ENCODE results near the gene CDK17. TPM values are rescaled to one million over a fixed set of nuclear protein-coding genes. Genes with fewer than 3 reads are reported as not detected.

CDK17 gene
- total RNA-seq, 1 donor from 2014 or later = 33.8 TPM

GRCh38 chr12:96371138-96371789, 29.0 kb downstream of the CDK17 start:
- no peaks in the 10 kb centered on the region for H3K36me3 Mint-ChIP-seq (ENCODE audit: unreplicated experiment)
- TF ChIP-seq, protein P1, sequence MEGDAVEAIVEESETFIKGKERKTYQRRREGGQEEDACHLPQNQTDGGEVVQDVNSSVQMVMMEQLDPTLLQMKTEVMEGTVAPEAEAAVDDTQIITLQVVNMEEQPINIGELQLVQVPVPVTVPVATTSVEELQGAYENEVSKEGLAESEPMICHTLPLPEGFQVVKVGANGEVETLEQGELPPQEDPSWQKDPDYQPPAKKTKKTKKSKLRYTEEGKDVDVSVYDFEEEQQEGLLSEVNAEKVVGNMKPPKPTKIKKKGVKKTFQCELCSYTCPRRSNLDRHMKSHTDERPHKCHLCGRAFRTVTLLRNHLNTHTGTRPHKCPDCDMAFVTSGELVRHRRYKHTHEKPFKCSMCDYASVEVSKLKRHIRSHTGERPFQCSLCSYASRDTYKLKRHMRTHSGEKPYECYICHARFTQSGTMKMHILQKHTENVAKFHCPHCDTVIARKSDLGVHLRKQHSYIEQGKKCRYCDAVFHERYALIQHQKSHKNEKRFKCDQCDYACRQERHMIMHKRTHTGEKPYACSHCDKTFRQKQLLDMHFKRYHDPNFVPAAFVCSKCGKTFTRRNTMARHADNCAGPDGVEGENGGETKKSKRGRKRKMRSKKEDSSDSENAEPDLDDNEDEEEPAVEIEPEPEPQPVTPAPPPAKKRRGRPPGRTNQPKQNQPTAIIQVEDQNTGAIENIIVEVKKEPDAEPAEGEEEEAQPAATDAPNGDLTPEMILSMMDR (IDR thresholded peaks at IDR 0.05) = no peak
- no peak overlapping the region for H3K4me3 Mint-ChIP-seq (ENCODE audit: unreplicated experiment)
- peak overlapping the region; percentile 71 for H3K27ac Mint-ChIP-seq (ENCODE audit: unreplicated experiment)
- peaks cover 51% of the 10 kb centered on the region for H3K4me1 Mint-ChIP-seq (ENCODE audit: unreplicated experiment)
- H3K27me3 Mint-ChIP-seq (ENCODE audit: unreplicated experiment) = no peaks in the 10 kb centered on the region
- no peaks in the 10 kb centered on the region for H3K9me3 Mint-ChIP-seq (ENCODE audit: unreplicated experiment)
- no peak for DNase-seq (ENCODE audit: extremely low spot score, unreplicated experiment)

DNA sequence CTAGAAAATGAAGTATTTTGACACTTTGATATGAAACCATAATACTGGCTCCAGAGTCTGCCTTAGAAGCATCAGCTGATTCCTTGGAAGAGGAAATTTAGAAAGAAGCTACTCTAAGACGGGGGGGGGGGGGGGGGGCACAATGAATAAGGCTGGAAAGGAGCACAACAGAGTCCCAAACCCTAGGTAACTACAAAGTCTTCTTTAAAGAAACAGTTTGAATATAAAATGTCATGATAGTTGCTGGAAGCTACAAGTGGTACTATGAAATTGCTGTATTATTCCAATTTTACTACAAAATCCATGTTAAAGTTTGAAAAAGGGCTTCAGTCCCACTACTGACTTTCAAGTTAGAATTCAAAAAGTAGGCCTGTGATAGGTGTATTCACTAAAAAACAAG, 31.6 kb downstream of the CDK17 start:
- Mint-ChIP-seq H3K4me1 (ENCODE audit: unreplicated experiment) (peaks cover 48% of the 10 kb centered on the region), H3K4me3 (ENCODE audit: unreplicated experiment) (no peak overlapping the region), H3K36me3 (ENCODE audit: unreplicated experiment) (no peaks in the 10 kb centered on the region), H3K27ac (ENCODE audit: unreplicated experiment) (no peak overlapping the region), H3K27me3 (ENCODE audit: unreplicated experiment) (no peaks in the 10 kb centered on the region), H3K9me3 (ENCODE audit: unreplicated experiment) (no peaks in the 10 kb centered on the region)
- TF ChIP-seq, protein P1 (IDR thresholded peaks at IDR 0.05) = no peak
- no peak for DNase-seq (ENCODE audit: extremely low spot score, unreplicated experiment)

DNA sequence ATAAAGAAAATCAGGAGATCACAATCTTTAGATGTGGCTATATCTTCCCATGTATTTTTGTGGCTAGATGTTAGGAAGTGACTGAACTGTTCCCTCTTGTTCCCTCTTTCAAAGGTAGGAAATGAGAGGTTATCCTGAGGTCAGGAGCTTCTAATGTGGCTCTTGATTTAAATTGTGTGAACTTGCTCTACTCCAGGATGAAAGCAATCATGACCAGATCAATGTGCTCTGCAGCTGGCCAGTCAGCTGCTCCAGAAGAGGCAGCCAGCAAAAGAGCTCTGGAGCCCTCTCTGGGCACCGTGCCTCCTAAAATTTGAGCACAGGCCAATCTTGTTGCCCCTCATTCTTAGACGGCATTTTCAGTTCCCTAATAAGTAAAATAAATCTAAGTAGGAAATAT, 32.0 kb downstream of the CDK17 start:
- Mint-ChIP-seq H3K36me3 (ENCODE audit: unreplicated experiment) (no peaks in the 10 kb centered on the region), H3K4me1 (ENCODE audit: unreplicated experiment) (peaks cover 48% of the 10 kb centered on the region), H3K27ac (ENCODE audit: unreplicated experiment) (no peak overlapping the region), H3K27me3 (ENCODE audit: unreplicated experiment) (no peaks in the 10 kb centered on the region), H3K4me3 (ENCODE audit: unreplicated experiment) (no peak overlapping the region), H3K9me3 (ENCODE audit: unreplicated experiment) (no peaks in the 10 kb centered on the region)
- DNase-seq (ENCODE audit: extremely low spot score, unreplicated experiment) = no peak
- TF ChIP-seq, protein P1 (IDR thresholded peaks at IDR 0.05) = no peak

- H3K9me3 Mint-ChIP-seq (ENCODE audit: unreplicated experiment) = no peaks in the 10 kb centered on the region
- no peaks in the 10 kb centered on the region for H3K36me3 Mint-ChIP-seq (ENCODE audit: unreplicated experiment)
- H3K27ac Mint-ChIP-seq (ENCODE audit: unreplicated experiment) = no peak overlapping the region
- peaks cover 43% of the 10 kb centered on the region for H3K4me1 Mint-ChIP-seq (ENCODE audit: unreplicated experiment)
- H3K27me3 Mint-ChIP-seq (ENCODE audit: unreplicated experiment) = no peaks in the 10 kb centered on the region
- H3K4me3 Mint-ChIP-seq (ENCODE audit: unreplicated experiment) = no peak overlapping the region
- no peak for DNase-seq (ENCODE audit: extremely low spot score, unreplicated experiment)
- TF ChIP-seq, protein P1 (IDR thresholded peaks at IDR 0.05) = no peak
Measured at GRCh38 chr12:96366381-96366654, 33.9 kb downstream of the CDK17 start.

DNA sequence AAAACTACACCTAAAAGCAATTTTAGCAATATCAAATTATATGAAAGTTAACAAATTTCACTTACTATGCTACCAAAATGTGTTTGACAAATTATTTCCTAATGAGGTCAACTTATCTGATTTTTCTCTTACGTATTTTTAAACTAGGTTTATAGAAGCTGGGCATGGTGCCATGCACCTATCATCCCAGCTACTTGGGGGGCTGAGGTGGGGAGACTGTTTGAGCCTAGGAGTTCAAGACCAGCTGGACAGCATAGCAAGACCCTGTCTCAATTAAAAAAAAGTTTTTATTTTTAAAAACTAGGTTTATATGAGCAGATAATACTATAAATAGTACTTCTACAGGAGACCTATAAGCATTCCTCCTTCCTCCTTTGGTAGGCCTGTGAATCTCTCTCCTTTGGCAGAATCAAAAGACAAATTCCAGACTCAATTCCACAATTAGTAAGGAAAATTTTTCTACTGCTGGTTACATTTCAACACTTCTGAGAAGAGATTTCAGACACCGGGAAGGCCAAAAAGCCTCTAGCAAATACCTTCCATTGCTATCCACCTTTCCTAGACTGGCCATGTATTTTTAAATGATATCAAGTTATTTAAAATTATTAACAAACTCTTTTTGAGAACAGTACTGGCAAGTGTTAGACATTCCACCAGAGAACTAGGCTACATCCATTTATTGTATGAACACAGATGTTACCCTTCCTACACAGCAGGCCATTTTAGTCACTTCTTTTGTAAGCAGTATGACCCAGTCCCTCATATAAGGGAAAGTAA, 34.4 kb downstream of the CDK17 start:
- Mint-ChIP-seq H3K9me3 (ENCODE audit: unreplicated experiment) (no peaks in the 10 kb centered on the region), H3K27me3 (ENCODE audit: unreplicated experiment) (no peaks in the 10 kb centered on the region), H3K27ac (ENCODE audit: unreplicated experiment) (no peak overlapping the region), H3K4me1 (ENCODE audit: unreplicated experiment) (peaks cover 39% of the 10 kb centered on the region), H3K4me3 (ENCODE audit: unreplicated experiment) (no peak overlapping the region), H3K36me3 (ENCODE audit: unreplicated experiment) (no peaks in the 10 kb centered on the region)
- no peak for DNase-seq (ENCODE audit: extremely low spot score, unreplicated experiment)
- TF ChIP-seq, protein P1 (IDR thresholded peaks at IDR 0.05) = no peak
